OCI-LY7 (cell line): ENCODE data around the gene NOL6.
"Not testable (repeated sequence)": the region's sequence is repeated elsewhere in the genome, so short reads cannot be mapped to it uniquely, and the experiment has no call there.

ENCODE experiments used
- EZH2phosphoT487 ChIP-seq: fragments of 200-600 bp; sonication (generic); IDR thresholded peaks from 2 replicates; pipeline ENCODE4 v1.6.1; 2018; ENCODE audit warnings: low read depth, borderline replicate concordance, mild to moderate bottlenecking, mixed run types, antibody characterized with exemption, low read length, moderate library complexity, mixed read lengths
- TF ChIP-seq, protein P1 (sequence below): fragments of 200-600 bp; sonication (generic); conservative IDR thresholded peaks from 2 replicates; pipeline ENCODE4 v1.5.1; 2014; ENCODE audit warnings: mild to moderate bottlenecking, antibody characterized with exemption, low read length, moderate library complexity, mixed read lengths

DNA sequence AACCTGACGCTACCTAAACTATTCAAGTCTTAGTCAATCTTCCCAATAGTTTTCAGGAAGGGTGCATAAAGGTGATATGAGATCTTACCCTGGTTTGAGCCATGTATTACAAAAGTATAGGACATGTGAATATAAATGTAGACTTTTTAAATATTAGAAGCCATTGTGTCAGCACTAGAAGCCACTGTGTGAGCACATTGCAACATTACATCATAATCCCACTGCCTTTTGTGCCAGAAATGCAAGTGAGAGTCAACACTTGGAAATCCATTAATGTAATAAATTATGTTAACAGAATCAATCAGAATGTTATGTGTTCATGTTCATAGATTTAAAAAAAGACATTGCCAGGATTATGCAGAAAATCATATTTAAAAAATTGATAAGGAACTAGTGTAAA lies 42.7 kb upstream of the NOL6 start:
- TF ChIP-seq, protein P1, sequence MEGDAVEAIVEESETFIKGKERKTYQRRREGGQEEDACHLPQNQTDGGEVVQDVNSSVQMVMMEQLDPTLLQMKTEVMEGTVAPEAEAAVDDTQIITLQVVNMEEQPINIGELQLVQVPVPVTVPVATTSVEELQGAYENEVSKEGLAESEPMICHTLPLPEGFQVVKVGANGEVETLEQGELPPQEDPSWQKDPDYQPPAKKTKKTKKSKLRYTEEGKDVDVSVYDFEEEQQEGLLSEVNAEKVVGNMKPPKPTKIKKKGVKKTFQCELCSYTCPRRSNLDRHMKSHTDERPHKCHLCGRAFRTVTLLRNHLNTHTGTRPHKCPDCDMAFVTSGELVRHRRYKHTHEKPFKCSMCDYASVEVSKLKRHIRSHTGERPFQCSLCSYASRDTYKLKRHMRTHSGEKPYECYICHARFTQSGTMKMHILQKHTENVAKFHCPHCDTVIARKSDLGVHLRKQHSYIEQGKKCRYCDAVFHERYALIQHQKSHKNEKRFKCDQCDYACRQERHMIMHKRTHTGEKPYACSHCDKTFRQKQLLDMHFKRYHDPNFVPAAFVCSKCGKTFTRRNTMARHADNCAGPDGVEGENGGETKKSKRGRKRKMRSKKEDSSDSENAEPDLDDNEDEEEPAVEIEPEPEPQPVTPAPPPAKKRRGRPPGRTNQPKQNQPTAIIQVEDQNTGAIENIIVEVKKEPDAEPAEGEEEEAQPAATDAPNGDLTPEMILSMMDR, result not testable (repeated sequence)
- not testable (repeated sequence) for TF ChIP-seq EZH2phosphoT487
